Stimulated activated CD8-positive, alpha-beta memory T cell treated with anti-CD3 and anti-CD28 coated beads, Interleukin-12 subunit alpha, Interleukin-12 subunit beta, amount 100 ng/mL, for 24 hours (primary cell): Measurements from ENCODE around the gene TDRD6.
A peak's percentile ranks its signal among the peaks of the same experiment; 100 is the strongest.
"Not testable (repeated sequence)": the region's sequence is repeated elsewhere in the genome, so short reads cannot be mapped to it uniquely, and the experiment has no call there.

Experiments
- DNase-seq: peaks from one replicate; pipeline ENCODE4 v3.0.0-alpha.2; 2020; ENCODE audit errors: extremely low read depth

TDRD6 gene, protein sequence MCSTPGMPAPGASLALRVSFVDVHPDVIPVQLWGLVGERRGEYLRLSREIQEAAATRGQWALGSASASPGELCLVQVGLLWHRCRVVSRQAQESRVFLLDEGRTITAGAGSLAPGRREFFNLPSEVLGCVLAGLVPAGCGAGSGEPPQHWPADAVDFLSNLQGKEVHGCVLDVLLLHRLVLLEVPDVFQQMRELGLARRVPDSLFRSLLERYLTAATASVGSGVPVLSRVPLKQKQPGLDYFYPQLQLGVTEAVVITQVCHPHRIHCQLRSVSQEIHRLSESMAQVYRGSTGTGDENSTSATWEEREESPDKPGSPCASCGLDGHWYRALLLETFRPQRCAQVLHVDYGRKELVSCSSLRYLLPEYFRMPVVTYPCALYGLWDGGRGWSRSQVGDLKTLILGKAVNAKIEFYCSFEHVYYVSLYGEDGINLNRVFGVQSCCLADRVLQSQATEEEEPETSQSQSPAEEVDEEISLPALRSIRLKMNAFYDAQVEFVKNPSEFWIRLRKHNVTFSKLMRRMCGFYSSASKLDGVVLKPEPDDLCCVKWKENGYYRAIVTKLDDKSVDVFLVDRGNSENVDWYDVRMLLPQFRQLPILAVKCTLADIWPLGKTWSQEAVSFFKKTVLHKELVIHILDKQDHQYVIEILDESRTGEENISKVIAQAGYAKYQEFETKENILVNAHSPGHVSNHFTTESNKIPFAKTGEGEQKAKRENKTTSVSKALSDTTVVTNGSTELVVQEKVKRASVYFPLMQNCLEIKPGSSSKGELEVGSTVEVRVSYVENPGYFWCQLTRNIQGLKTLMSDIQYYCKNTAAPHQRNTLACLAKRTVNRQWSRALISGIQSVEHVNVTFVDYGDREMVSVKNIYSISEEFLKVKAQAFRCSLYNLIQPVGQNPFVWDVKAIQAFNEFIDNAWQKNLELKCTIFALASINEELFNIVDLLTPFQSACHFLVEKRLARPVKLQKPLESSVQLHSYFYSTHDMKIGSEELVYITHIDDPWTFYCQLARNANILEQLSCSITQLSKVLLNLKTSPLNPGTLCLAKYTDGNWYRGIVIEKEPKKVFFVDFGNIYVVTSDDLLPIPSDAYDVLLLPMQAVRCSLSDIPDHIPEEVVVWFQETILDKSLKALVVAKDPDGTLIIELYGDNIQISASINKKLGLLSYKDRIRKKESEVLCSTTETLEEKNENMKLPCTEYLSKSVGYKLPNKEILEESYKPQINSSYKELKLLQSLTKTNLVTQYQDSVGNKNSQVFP (N-terminal part only)

DNA sequence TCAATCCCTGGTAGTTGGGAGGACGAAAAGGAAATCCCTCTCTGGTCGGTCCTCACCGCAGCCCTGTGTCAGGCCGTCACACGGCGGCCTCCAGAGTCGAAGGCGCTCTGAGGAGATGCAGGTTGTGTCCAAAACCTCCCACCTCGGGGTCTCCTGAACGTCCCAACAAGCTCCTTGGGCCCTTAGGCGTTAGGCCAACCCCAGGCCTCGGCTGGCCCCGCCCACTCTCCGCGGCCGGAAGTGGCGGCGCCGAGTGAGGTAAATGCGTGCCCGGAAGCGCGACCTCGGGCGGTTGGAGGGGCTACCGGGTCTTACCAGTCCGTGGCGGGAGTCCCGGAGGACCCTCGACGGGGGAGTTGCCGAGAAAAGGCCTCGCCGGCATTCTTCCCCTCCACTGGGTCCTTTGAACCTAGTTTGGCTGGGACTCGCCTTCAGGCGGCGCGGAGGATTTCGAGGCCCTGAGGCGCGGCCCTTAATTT, at the start of gene TDRD6:
Gene TDRD6 (plus strand): TSS at position 267 of the 479 bp plus-strand sequence. CDS start 244 bp downstream, outside the sequence.
- no peak for DNase-seq

DNA sequence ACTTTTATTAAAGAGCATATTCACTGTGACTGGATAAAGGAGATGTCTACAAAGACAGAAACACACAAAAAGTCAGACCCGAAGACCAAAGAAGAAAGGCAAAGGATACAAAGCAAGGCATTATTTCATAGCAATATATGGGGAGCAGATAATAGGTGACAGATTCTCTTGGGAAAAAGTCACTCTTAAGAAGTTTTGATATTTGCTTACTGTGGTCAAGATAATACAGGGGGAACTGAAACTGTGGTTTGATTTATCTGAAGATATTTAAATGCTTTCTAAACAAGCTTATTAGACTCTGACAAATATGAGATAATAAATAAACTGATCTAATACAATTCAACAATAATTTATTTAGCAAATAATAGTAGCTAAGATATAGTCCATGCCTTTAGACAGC, 49.8 kb upstream of the TDRD6 start:
- no peak for DNase-seq

DNA sequence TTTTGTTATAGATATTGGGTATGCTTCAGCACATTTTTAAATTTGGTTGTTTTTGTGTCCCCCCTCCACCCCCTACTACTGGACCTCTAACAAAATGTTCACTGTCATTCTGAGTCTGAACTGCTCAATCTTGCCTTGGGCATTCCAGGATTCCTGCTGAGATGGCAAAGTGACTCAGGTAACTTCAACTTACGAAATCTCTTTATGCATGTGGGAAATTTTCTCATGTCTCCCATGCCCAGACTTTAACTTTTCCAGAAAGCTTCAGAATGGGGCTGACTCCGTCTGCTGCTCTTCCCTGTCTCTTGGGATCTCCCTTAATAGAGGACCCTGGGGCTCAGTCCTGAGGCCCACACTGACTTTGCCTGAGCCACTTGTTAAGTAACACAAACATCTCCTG, 49.0 kb upstream of the TDRD6 start:
- no peak for DNase-seq

DNA sequence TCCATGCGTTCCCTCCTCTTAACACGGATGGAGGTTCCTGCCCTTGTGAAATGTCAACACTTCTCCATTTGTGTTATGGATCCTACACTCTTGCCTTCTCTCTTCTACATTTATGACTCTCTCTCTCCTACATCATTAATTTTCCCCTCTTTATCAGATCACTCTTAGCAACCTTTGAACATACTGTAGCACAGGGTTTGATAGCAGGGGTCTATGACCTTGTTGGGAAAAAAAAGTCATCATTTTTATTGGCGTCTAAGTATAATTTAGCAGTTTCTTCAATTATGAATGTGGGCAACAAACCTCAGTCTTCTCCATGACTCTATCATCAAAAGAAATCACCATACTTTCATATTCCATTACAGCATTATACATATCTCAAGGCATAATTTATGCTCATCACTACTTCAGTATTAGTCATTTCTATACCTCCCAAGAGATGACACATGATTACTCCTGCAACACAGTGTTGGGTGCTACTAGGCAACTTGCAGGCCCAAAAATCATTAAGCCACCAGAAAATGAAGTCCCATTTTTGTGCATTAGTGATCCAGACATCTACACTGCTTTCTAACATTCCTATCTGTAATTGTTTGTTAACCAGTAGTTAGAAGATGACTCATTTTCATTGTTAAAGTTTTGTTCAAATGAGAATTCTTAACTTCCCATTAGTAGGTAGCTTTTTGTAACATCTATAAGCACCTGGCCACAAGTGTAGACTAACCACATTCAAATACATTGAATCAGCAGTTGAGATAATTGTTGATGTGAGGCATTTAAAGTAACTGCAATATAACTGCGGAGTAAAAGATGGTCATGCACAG, 44.5 kb upstream of the TDRD6 start:
- DNase-seq = no peak

DNA sequence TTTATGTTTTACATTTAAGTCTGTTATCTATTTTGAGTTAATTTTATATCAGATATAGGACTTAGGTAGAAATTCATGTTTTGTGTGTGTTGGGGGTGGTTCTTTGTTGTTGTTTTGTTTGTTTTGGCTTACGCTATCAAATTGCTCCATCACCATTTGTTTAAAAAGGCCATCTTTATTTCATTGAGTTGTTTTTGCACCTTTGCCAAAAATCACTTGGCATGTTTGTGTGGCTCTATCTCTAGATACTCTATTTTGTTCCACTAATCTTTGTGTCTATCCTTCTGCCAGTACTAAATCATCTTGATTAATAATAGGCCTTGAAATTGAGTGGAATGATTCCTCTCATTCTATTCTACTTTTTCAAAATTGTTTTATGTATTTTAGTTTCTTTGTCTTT, 42.4 kb upstream of the TDRD6 start:
- no peak for DNase-seq

DNA sequence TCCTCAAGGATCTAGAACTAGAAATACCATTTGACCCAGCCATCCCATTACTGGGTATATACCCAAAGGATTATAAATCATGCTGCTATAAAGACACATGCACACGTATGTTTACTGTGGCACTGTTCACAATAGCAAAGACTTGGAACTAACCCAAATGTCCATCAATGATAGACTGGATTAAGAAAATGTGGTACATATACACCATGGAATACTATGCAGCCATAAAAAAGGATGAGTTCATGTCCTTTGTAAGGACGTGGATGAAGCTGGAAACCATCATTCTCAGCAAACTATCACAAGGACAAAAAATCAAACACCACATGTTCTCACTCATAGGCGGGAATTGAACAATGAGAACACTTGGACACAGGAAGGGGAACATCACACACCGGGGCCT, 39.6 kb upstream of the TDRD6 start:
- DNase-seq = not testable (repeated sequence)

- no peak for DNase-seq
Measured at GRCh38 chr6:46648869-46649492, 38.7 kb upstream of the TDRD6 start.

DNA sequence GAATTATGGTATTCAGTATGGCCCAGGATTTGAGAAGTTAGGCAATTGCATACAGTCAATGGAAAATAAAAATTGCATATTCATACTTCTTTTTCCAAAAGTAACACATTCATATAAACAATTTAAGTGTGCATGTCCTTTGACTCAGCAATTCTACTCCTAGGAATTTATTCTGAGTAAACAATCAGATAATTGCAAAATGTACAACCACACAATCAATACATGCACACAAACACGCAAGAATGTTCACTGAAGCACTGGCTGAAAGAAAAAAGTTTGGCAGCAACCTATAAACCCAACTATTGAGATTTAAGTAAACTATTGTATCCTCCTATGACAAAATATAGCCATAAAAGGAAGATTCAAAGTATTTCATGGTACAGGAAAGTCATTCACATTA, 36.7 kb upstream of the TDRD6 start:
- DNase-seq = no peak

DNA sequence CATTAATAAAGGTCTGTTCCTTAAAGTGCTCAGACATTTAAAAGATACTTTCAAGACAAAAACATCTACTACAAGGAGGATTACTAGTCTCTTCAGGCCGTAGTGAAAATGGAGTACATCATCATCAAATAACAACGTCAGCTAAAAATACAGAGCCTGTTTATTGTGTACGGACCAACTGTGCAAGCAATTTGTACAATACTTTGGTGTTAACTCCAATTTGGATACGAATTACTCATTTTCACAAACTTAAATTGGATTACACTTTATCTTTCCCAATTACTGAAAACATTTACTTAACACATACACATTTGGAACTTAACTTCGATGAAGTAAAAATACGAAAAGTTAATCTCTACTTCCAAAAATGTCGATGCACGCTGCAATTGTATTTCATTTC, 35.9 kb upstream of the TDRD6 start:
- DNase-seq = no peak

DNA sequence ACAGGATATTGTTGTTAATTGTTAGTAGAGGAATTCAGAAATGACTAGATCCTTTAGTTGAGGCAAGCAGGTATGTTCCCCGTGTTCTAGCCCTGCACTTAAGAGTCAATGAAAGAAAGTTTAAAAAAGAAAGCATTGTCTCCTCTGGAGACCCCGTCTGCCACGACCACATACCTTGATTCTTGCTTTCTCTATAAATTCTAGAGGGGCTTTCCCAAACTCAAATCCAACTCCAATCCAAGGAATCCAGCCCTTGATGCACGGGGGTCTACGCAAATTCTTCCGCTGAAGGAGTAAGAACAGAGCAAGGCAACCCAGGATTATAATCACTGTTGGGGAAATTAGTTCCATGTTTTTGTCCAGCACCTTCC, 35.5 kb upstream of the TDRD6 start:
- DNase-seq = no peak

- DNase-seq = peak; percentile 70
Measured at GRCh38 chr6:46652603-46653438, 34.9 kb upstream of the TDRD6 start, which contains the start of the genes CYP39A1 and SLC25A27. Gene CYP39A1, minus strand, starts transcription at chr6:46652818. Its CDS starts 236 bp downstream, at chr6:46652582. Gene SLC25A27, plus strand, starts transcription at chr6:46652975. Its CDS starts 218 bp downstream, at chr6:46653193.

- DNase-seq = no peak
Measured at GRCh38 chr6:46653439-46654195, 34.1 kb upstream of the TDRD6 start.

DNA sequence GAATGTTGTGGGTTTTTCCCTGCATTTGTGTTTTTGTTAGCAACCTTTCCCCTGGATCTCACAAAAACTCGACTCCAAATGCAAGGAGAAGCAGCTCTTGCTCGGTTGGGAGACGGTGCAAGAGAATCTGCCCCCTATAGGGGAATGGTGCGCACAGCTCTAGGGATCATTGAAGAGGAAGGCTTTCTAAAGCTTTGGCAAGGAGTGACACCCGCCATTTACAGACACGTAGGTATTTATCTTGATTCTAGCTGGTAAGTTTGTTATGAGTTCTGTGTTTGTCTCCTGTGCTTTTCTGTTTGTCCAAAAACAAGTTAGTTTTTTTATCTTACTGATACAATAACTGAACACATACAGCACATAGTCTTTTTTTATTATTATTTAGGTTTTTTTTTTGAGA, 31.9 kb upstream of the TDRD6 start:
- no peak for DNase-seq

DNA sequence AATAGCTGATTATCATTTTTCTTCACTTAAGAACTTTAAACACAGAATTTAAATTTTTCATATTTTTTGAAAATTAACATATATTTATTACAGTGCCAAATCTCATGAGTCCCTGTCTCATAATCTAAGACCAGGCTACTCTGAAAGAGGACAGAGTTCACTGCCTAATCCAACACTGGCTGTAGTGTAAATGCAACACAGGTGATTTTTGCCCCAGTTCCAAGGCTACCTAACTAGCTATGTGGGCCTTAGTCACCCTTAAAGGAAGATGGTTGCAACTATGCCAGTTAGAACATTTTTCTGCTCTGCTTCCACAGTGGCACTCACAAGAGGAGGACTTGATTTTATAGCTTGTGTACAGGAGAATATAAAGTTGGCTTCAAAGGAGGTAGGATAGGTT, 30.0 kb upstream of the TDRD6 start:
- no peak for DNase-seq

GRCh38 chr6:46661483-46661882, 26.2 kb upstream of the TDRD6 start:
- DNase-seq = no peak

DNA sequence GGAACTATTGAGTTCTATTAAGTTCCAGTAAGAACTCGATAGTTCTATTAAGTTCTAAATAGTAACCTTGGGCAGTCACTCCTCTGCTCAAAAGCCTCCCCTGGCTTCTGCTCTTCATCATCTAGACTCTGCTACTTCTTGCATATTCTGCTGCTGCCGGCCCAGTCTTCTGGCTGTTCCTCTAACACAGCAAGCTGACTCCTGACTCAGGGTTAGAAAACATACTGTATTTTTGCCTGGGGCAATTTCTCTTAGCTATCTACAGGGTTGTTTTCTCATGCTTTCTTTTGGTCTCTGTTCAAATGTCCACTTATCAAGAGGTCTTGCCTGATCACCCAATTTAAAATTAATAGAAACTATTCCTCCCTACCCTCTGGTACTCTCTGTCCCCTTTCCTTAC, 20.3 kb upstream of the TDRD6 start:
- no peak for DNase-seq

DNA sequence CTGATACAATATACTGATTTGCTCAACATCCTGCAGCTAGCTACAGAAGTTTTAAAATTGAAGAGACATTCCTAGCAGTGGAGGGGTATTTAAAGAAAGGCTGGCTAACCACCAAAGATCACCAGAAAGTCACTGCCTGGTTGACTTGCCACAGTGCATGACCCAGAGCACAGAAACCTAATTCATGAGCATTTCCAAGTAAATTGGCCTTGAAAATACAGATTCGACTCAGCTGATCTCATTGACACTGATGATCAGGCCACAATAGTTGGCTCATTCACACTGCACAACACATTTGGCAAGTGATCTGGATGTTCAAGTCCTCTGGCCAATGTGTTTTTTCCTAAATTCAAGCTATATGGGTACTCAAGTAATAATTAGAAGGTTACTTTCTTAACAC, 13.3 kb upstream of the TDRD6 start:
- no peak for DNase-seq

DNA sequence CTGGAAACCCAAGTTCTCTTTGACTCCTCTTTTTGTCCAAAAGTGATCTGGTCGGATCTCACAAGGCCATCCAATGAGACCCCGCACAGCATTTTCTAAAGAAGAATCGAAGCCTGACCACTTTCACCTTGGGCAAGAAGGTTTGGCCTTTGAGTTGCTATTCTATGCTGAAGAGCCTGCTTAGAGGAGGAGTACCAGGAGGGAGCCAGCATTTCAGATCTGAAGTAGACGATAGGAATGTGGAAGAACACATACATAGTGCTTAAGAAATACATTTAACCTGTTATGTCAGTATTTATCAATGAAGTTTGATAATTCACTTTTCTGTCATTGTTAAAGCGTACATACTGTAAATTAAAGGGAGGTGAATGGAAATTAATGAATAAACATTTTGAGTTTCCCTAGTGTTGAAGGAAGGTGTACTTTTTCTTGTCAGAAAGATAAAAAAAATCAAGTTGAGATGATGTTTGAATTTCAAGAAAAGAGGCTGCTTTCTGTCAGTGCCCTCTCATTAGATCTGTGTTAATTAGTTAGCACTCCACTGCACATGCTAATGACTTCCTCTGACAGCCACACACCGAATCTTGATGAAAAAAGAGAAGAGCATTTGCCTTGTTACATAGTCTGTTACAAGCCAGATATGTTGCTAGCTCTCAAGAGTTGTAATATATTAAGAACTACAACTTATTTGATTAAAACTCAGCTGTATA, 10.9 kb upstream of the TDRD6 start:
- DNase-seq = no peak
